ENCODE data around the gene APOA1.

DNA sequence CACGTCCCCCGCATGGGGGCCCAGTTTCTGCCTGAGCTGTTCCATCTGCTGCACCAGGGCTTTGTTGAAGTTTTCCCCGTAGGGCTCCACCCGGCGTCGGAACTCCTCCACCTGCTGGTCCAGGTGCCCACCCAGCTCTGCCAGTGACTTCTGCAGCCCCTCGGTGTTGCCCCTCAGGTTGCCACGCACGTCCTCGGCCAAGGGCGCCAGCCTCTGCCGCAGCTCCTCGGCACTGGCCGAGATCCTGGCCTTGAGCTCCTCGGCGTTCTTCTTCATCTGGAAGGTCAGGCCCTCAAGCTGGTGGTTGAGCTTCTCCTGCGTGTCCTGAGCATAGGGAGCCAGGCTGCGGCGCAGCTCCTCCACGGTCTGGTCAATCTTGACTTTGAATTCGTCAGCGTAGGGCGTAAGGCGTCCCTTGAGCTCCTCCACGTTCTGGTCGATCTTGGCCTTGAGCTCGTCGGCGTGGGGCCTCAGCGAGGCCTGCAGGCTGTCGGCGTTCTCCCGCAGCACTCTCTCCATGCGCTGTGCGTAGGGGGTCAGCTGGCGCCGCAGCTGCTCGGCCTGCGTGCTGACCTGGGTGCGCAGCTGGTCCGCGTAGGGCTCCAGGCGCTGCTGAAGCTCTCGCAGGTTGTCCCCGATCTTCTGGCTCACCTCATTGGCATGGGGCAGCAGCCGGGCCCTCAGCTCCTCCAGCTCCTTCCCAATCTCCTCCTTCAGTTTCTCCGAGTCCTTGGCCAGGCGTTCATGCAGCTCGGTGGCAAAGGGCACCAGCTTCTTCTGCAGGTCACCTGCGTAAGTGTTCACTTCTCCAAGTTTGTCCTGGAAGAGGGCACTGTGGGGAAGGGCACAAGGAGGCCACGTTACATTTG lies 16.1 kb downstream of the APOA1 start:
- no peak for TF ChIP-seq EZH2 (IDR thresholded peaks at IDR 0.05; ENCODE audit: insufficient read depth, poor library complexity, severe bottlenecking)
- no peak for TF ChIP-seq EZH2phosphoT487 (IDR thresholded peaks at IDR 0.05; ENCODE audit: insufficient read depth, low read depth)
